Fibroblast of peridontal ligament (primary cell): ENCODE measurements around the gene TATDN3.
"Not testable (repeated sequence)": the region's sequence is repeated elsewhere in the genome, so short reads cannot be mapped to it uniquely, and the experiment has no call there.

Experiments used
- DNase-seq: peaks from one replicate; pipeline ENCODE4 v3.0.0-alpha.2; 2010; ENCODE audit errors: extremely low read depth

The TATDN3 gene

GRCh38 chr1:212775241-212775640 is 16.5 kb upstream of the TATDN3 start:
- DNase-seq: no peak

- no peak for DNase-seq
These were observed 14.5 kb upstream of the TATDN3 start for GRCh38 chr1:212777151-212777550.

DNA sequence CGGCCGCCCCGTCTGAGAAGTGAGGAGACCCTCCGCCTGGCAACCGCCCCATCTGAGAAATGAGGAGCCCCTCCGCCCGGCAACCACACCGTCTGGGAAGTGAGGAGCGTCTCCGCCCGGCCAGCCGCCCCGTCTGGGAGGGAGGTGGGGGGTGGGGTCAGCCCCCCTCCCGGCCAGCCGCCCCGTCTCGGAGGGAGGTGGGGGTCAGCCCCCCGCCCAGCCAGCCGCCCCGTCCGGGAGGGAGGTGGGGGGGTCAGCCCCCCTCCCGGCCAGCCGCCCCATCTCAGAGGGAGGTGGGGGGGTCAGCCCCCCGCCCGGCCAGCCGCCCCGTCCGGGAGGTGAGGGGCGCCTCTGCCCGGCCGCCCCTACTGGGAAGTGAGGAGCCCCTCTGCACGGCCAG is 12.6 kb upstream of the TATDN3 start:
- not testable (repeated sequence) for DNase-seq

GRCh38 chr1:212780759-212781158 is 10.9 kb upstream of the TATDN3 start:
- DNase-seq: no peak

- no peak for DNase-seq
These were observed 10.5 kb upstream of the TATDN3 start for GRCh38 chr1:212781225-212781624.

- peak; percentile 65 for DNase-seq
These were observed 9.1 kb upstream of the TATDN3 start for GRCh38 chr1:212782422-212783154.

DNA sequence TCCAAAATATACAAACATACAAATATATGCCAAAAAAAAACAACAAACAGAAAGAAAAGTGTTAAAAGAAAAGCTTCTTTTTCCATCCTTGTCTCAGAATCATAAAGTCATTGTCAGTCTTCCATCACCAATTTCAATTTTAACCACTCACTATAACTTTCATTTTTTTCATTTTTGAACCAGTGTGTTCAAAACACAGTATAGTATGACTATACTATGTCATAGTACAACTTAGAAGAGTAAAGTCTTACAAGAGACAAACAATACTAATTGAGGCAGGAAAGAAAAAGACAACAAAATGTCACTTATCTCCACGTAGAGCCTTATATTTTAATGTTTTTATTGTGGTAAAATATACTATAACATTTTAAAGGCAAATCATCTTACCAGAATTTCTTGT is 7.7 kb upstream of the TATDN3 start:
- no peak for DNase-seq

- DNase-seq: no peak
These were observed 5.8 kb upstream of the TATDN3 start for GRCh38 chr1:212785871-212786270.

- DNase-seq: peak; percentile 78
These were observed 426 bp upstream of the TATDN3 start for GRCh38 chr1:212791261-212791675.

DNA sequence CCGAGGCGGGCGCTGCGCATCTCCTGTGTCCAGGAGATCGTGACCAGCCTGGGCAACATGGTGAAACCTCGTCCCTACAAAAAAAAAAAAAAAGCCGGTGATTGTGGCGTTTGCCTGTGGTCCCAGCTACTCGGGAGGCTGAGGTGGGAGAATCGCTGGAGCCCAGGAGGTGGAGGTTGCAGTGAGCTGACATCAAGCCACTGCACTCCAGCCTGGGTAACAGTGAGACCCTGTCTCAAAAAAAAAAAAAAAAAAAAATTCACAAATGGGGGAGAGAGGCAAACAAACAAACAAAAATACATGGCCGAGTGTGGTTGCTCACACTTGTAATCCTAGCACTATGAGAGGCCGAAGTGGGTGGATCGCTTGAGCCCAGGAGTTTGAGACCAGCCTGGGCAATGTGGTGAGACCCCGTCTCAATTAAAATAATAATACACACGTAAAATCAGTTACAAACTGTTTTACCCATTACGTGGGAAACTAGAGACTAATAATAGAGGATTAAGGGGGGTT is 758 bp downstream of the TATDN3 start:
- no peak for DNase-seq

GRCh38 chr1:212794561-212795014 is 2.9 kb downstream of the TATDN3 start:
- DNase-seq: no peak

GRCh38 chr1:212797681-212798080 is 6.0 kb downstream of the TATDN3 start:
- DNase-seq: no peak

GRCh38 chr1:212805767-212806166 is 14.1 kb downstream of the TATDN3 start:
- no peak for DNase-seq

DNA sequence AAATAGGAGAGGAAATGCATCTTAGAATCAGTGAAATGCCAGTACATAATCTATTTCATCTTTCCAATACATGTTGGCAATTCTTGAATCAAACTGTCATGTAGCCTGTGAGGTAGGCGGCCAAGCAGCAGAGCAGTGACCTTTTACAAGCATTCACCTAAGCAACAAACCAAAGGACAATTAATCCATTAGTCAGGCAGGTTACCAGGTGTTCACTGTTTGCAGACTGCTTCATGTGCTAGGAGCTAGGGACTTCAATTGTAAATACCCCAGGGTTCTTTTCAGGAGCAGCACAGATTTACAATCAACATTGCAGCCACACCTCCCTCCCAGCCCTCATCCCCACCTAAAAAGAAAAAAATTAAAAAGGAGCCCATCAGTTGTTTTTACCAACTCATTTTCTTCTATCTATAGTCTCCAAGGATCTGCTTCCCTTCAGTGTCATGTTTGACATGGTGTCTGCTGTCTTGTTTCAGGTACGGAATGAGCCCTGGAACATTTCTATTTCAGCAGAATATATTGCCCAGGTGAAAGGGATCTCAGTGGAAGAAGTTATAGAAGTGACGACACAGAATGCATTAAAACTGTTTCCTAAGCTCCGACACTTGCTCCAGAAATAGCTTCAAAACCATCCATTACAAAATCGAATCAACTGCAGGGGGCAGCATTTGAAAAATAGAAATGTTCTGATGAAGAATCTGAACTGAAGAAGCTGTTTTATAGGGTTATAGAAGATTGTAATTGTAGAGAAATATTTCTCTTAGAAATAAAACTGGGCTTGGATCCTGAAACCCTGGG is 23.0 kb downstream of the TATDN3 start:
- peak; percentile 40 for DNase-seq

DNA sequence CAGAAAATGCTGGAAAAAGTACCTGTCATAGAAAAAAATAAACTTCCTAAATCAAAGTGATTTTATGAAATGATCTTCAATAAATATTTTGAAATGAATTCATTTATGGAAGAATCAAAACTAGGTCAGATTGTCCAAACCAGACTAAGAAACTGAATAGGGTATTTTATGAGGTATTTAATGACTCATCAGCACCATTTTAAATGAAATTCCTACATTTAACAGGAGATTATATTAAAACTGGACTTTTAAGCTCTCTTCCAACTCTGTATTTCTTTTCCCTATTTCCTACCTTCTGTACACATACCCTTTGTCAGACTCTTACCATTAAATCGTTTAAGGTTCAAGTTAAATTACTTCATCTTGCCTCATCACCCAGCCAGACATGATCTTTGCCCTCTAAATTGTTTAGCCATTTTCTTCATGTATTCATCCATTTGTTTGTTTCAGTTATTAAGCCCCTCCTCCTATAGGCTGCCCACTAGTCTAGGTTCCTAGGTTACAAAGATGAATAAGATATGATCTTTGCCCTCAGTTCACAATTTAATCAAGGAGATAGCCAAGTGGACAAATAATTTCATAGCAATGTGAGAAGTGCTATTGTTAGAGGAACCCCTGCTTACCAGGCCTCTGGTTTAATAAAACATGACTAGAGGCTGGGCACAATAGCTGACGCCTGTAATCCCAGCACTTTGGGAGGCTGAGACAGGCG is 25.0 kb downstream of the TATDN3 start:
- no peak for DNase-seq

- DNase-seq: no peak
These were observed 28.0 kb downstream of the TATDN3 start for GRCh38 chr1:212819726-212820125.

DNA sequence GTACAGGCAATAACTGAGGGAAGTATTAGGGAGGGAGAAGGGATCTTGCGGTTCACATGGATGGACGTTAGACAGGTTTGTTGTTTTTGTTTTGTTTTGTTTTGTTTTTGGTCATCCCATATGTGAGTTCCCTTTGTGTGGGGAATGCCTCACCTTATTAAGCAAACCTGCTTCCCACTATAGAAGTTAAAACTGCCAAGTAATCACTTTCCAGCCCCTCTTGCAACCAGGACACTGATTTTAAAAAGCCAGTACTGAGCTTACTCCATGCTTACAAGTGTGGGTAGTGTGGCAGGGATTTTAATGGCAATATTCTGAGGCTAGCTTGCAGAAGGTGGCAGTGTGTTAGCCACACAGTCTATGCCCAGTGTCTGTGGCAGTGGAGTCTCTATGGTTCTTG is 29.3 kb downstream of the TATDN3 start:
- DNase-seq: no peak

DNA sequence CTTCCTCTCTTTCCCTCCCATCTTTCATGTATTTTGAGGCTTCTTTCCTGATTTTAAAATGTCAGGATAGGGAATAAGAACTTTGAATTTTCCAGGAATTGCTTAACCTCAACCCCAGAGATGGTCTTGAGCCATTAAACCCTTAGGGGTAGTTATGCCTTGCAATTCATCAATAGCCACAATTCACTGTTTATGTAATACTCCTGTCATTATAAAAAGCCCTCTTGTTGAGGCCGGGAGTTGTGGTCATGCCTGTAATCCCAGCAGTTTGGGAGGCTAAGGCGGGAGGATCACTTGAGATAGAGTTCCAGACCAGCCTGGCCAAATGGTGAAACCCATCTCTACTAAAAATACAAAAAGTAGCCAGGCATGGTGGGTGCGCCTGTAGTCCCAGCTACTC is 31.3 kb downstream of the TATDN3 start:
- no peak for DNase-seq

DNA sequence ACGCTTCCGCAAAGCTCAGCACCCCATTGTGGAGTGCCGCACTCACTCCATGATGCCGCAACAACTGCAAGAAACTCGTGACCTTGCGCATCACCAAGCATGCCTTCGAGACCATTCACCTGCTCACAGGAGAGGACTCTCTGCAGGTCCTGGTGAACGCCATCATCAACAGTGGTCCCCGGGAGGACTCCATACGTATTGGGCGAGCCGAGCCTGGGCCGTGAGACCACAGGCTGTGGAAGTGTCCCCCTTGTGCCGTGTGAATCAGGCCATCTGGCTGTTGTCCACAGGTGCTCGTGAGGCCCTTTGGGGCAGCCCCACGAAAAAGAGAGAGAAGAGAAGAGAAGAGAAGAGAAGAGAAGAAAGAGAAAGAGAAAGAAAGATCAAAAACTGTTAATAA is 32.5 kb downstream of the TATDN3 start:
- DNase-seq: no peak

- DNase-seq: no peak
These were observed 34.2 kb downstream of the TATDN3 start for GRCh38 chr1:212825798-212826452.

DNA sequence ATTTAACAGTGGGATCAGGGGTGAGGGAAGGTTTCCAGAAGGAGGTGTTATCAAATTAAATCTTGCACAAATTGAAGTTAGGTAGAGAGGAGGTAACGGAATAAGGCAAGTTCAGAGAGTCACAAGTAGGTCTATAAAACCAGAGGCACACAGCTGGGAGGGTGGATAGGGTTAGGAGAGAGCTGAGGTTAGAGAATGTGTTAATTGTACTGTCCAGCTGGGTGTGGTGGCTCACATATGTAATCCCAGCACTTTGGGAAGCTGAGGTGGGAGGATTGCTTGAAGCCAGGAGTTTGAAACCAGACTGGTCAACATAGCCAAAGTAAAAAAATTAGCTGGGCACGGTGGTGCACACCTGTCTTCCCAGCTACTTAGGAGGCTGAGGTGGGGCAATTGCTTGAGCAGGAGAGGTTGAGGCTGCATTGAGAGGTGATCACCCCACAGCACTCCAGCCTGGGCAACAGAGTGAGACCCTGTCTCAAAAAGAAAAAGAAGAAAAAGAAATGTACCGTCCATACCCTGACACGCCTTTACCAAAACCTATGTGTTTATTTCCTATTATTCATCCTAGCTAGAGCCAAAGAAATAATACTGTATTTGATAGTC is 35.6 kb downstream of the TATDN3 start:
- DNase-seq: no peak
